GM21528 (cell line): Measurements from ENCODE around the gene NAV1.
"Not testable (repeated sequence)": the region's sequence is repeated elsewhere in the genome, so short reads cannot be mapped to it uniquely, and the experiment has no call there.

Source experiments
- ATAC-seq: cut with Tn5 transposase; IDR thresholded peaks from one replicate; pipeline ENCODE4 v1.9.1; 2021; ENCODE audit warnings: mild to moderate bottlenecking, moderate library complexity; ENCODE audit not compliant: unreplicated experiment, low FRiP score

Gene NAV1

GRCh38 chr1:201517631-201518030 lies 21.3 kb upstream of the NAV1 start:
- no peak for ATAC-seq

GRCh38 chr1:201518071-201518470 lies 20.9 kb upstream of the NAV1 start:
- ATAC-seq: no peak

- not testable (repeated sequence) for ATAC-seq
Observed at GRCh38 chr1:201520046-201520575, 18.8 kb upstream of the NAV1 start.

- no peak for ATAC-seq
Observed at GRCh38 chr1:201525193-201525778, 13.6 kb upstream of the NAV1 start.

- no peak for ATAC-seq
Observed at GRCh38 chr1:201527879-201528278, 11.0 kb upstream of the NAV1 start.

GRCh38 chr1:201528631-201529252 lies 10.2 kb upstream of the NAV1 start:
- no peak for ATAC-seq

GRCh38 chr1:201530741-201531531 lies 8.0 kb upstream of the NAV1 start:
- no peak for ATAC-seq

- ATAC-seq: no peak
Observed at GRCh38 chr1:201531551-201532425, 7.1 kb upstream of the NAV1 start.

GRCh38 chr1:201533836-201534235 lies 5.1 kb upstream of the NAV1 start:
- ATAC-seq: no peak

- no peak for ATAC-seq
Observed at GRCh38 chr1:201535046-201535918, 3.6 kb upstream of the NAV1 start.

GRCh38 chr1:201535919-201536245 lies 3.0 kb upstream of the NAV1 start:
- no peak for ATAC-seq

GRCh38 chr1:201536558-201536957 lies 2.4 kb upstream of the NAV1 start:
- ATAC-seq: no peak

GRCh38 chr1:201537028-201537427 lies 1.9 kb upstream of the NAV1 start:
- no peak for ATAC-seq

GRCh38 chr1:201537467-201537866 lies 1.5 kb upstream of the NAV1 start:
- no peak for ATAC-seq

- no peak for ATAC-seq
Observed at GRCh38 chr1:201537891-201538611, 876 bp upstream of the NAV1 start.

- no peak for ATAC-seq
Observed at GRCh38 chr1:201539561-201540431, 869 bp downstream of the NAV1 start.

GRCh38 chr1:201540846-201541735 lies 2.2 kb downstream of the NAV1 start:
- ATAC-seq: no peak
